Activated naive CD8-positive, alpha-beta T cell treated with anti-CD3 and anti-CD28 coated beads, Interleukin-2, amount 50 U/mL, for 24 hours (primary cell): ENCODE measurements around the gene SLC27A4.
"Not testable (repeated sequence)": the region's sequence is repeated elsewhere in the genome, so short reads cannot be mapped to it uniquely, and the experiment has no call there.

Source experiments
- ATAC-seq: fragments of 150-1000 bp; cut with Tn5 transposase; one replicate; pipeline ENCODE4 v1.10.0; 2021
- DNase-seq: peaks from one replicate; pipeline ENCODE4 v3.0.0; 2021
- H3K27ac Mint-ChIP-seq: one replicate; pipeline ENCODE4 v1.8.0; 2021; ENCODE audit warnings: mild to moderate bottlenecking, mixed read lengths
- H3K27me3 Mint-ChIP-seq: one replicate; pipeline ENCODE4 v1.8.0; 2021; ENCODE audit warnings: mixed read lengths
- H3K36me3 Mint-ChIP-seq: one replicate; pipeline ENCODE4 v1.8.0; 2021; ENCODE audit warnings: low read depth, mixed read lengths
- H3K4me1 Mint-ChIP-seq: one replicate; pipeline ENCODE4 v1.8.0; 2021; ENCODE audit warnings: mixed read lengths
- H3K4me3 Mint-ChIP-seq: one replicate; pipeline ENCODE4 v1.8.0; 2021; ENCODE audit warnings: mild to moderate bottlenecking, moderate library complexity, mixed read lengths
- H3K9me3 Mint-ChIP-seq: one replicate; pipeline ENCODE4 v1.8.0; 2021; ENCODE audit warnings: mixed read lengths

The SLC27A4 gene

DNA sequence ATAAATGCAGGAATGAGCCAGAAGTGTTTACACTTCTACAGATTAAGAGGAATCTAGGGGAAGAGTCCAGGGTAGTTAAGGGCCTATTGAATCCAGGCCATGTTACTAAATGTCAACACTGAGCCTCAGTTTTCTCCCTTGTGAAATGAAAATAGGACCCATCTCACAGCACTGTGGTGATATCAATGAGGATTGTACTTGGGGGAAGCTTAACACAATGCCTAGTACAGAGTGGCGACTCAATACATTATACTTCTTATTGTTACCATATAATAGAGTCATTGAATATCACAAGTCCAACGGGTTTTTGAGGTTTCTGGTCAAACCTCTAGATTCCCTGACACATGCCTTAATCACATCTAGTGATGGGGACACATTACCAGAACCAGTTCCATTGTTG, 22.7 kb upstream of the SLC27A4 start:
- Mint-ChIP-seq H3K4me1 (peaks cover 13% of the 10 kb centered on the region), H3K36me3 (peaks cover 15% of the 10 kb centered on the region), H3K27ac (no peak overlapping the region), H3K27me3 (peaks cover 4% of the 10 kb centered on the region), H3K9me3 (no peaks in the 10 kb centered on the region), H3K4me3 (no peak overlapping the region)
- ATAC-seq (no peak), DNase-seq (no peak)

GRCh38 chr9:128321343-128321742, 19.0 kb upstream of the SLC27A4 start:
- Mint-ChIP-seq H3K27ac (no peak overlapping the region), H3K4me3 (peak overlapping the region; percentile 99), H3K27me3 (peaks cover 4% of the 10 kb centered on the region), H3K9me3 (no peaks in the 10 kb centered on the region), H3K36me3 (peaks cover 22% of the 10 kb centered on the region), H3K4me1 (peaks cover 32% of the 10 kb centered on the region)
- ATAC-seq (no peak), DNase-seq (no peak)

DNA sequence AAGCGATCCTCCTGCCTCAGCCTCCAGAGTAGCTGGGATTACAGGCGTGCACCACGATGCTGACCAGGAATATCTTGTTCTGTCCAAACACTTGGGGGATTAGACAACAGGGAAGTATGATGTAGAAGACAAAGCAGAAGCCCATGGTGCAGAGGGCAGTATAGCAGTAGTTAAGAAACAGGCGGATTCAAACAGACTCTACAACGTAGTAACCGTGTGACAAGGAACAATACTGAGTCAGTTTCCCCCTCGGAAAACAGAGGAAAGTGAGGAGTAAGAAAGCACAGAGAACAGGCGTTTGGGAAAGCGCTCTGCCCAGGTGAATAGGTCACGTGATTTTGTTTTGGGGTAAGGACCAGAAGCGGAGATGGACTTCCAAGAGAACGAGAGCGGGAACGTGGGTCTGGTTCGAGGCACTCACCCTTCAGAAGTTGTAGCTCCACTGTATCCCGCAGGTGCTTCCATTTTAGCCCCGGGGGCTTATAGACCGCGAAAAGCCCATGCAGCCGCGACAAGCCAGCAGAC, 18.4 kb upstream of the SLC27A4 start:
- Mint-ChIP-seq H3K4me3 (peak overlapping the region; percentile 99), H3K27me3 (peaks cover 4% of the 10 kb centered on the region), H3K36me3 (peaks cover 19% of the 10 kb centered on the region), H3K4me1 (peaks cover 32% of the 10 kb centered on the region), H3K9me3 (no peaks in the 10 kb centered on the region), H3K27ac (peak overlapping the region; percentile 99)
- no peak for DNase-seq
- no peak for ATAC-seq

- H3K4me3 Mint-ChIP-seq: peak within 1 kb of the TSS; percentile 99
- peaks cover 4% of the 10 kb centered on the region for H3K27me3 Mint-ChIP-seq
- peak within 1 kb of the TSS; percentile 99 for H3K27ac Mint-ChIP-seq
- peak; percentile 94 for DNase-seq
- no peaks in the 10 kb centered on the region for H3K9me3 Mint-ChIP-seq
- peaks cover 12% of the 10 kb centered on the region for H3K36me3 Mint-ChIP-seq
- H3K4me1 Mint-ChIP-seq: peaks cover 32% of the 10 kb centered on the region
- peak; percentile 89 for ATAC-seq
Measured at GRCh38 chr9:128322404-128323211, 17.7 kb upstream of the SLC27A4 start, which contains the start of the genes COQ4 and TRUB2. Gene COQ4, plus strand, starts transcription at chr9:128322839. Its CDS starts 20 bp downstream, at chr9:128322859. Gene TRUB2, minus strand, starts transcription at chr9:128322447. Its CDS starts 39 bp downstream, at chr9:128322408.

GRCh38 chr9:128323212-128323730, 17.1 kb upstream of the SLC27A4 start:
- no peaks in the 10 kb centered on the region for H3K9me3 Mint-ChIP-seq
- peaks cover 32% of the 10 kb centered on the region for H3K4me1 Mint-ChIP-seq
- peak overlapping the region; percentile 99 for H3K4me3 Mint-ChIP-seq
- H3K27me3 Mint-ChIP-seq: peaks cover 4% of the 10 kb centered on the region
- peaks cover 13% of the 10 kb centered on the region for H3K36me3 Mint-ChIP-seq
- ATAC-seq: peak; percentile 33
- no peak for DNase-seq
- H3K27ac Mint-ChIP-seq: peak overlapping the region; percentile 99

- H3K27me3 Mint-ChIP-seq: peaks cover 4% of the 10 kb centered on the region
- no peaks in the 10 kb centered on the region for H3K9me3 Mint-ChIP-seq
- peaks cover 13% of the 10 kb centered on the region for H3K36me3 Mint-ChIP-seq
- peaks cover 32% of the 10 kb centered on the region for H3K4me1 Mint-ChIP-seq
- peak overlapping the region; percentile 99 for H3K4me3 Mint-ChIP-seq
- peak overlapping the region; percentile 99 for H3K27ac Mint-ChIP-seq
- ATAC-seq (no peak), DNase-seq (no peak)
Measured at GRCh38 chr9:128323791-128324190, 16.5 kb upstream of the SLC27A4 start.

DNA sequence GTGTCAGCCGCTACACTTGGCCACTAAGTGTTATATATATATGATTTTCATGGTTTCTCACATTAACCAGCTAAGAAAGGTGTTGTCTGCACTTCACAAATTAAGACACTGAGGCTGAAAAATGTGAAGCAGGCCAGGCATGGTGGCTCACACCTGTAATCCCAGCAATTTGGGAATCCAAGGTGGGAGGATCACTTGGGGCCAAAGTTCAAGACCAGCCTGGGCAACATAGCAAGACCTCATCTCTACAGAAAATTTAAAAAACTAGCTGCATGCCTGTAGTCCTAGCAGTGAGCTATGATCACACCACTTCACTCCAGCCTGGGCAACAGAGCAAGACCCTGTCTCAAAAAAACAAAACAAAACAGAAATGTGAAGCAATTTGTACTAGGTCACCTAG, 15.9 kb upstream of the SLC27A4 start:
- Mint-ChIP-seq H3K4me1 (peaks cover 32% of the 10 kb centered on the region), H3K4me3 (peak overlapping the region; percentile 99), H3K27ac (peak overlapping the region; percentile 35), H3K27me3 (peaks cover 4% of the 10 kb centered on the region), H3K9me3 (no peaks in the 10 kb centered on the region), H3K36me3 (peaks cover 13% of the 10 kb centered on the region)
- DNase-seq (no peak), ATAC-seq (no peak)

DNA sequence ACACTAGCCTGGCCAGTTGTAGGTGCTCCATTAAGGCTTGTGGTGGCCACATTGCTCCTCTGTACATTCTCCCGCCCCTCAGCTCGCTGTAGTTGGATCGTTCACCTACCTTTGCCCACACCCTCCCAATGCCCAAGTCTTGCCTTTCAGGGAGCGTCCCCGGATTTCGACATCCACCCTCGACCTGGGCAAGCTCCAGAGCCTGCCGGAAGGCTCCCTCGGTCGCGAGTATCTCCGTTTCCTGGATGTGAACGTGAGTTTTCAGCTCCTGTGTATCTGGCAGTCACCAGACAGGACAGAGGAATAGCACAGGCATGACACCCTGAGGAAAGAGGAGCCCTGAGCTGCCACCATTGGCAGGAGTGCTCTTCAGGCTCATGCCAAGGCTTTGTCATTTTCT, 14.7 kb upstream of the SLC27A4 start:
- ATAC-seq (no peak), DNase-seq (no peak)
- Mint-ChIP-seq H3K27ac (no peak overlapping the region), H3K4me3 (no peak overlapping the region), H3K4me1 (peaks cover 32% of the 10 kb centered on the region), H3K27me3 (peaks cover 4% of the 10 kb centered on the region), H3K9me3 (no peaks in the 10 kb centered on the region), H3K36me3 (peaks cover 13% of the 10 kb centered on the region)

DNA sequence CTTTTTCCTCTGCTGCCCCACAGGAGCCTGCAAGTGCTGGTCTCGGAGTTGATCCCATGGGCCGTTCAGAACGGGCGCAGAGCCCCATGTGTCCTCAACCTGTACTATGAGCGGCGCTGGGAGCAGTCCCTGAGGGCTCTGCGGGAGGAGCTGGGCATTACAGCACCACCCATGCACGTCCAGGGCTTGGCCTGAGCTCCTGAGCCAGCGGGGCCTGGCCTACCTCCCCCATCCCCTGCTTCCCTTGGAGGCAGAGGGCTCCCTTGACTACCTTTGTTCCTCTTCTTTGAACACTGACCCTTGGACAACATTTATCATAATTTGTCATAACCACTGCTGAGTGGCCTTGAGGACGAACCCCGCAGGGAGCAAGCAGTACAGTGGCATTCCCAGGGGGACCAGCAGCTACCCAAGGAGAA, 6.9 kb upstream of the SLC27A4 start:
- no peak overlapping the region for H3K27ac Mint-ChIP-seq
- DNase-seq: no peak
- no peak for ATAC-seq
- peaks cover 7% of the 10 kb centered on the region for H3K36me3 Mint-ChIP-seq
- H3K4me3 Mint-ChIP-seq: no peak overlapping the region
- no peaks in the 10 kb centered on the region for H3K27me3 Mint-ChIP-seq
- no peaks in the 10 kb centered on the region for H3K4me1 Mint-ChIP-seq
- H3K9me3 Mint-ChIP-seq: no peaks in the 10 kb centered on the region

DNA sequence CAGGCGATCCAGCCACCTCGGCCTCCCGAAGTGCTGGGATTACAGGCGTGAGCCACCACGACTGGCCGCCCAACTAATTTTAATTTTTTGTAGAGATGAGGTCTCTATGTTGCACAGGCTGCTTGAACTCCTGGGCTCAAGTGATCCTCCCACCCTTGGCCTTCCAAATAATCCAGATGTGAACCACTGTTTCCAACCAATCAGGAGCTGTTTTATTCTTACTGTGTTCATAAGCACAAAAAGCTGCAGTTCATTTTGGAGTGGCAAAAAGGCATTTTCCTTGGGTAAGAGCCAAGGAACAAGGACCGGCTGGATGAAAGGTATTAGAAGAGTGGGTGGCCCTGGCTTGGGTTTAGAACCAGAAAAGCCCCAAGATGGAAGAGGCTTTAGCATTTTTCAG, 5.2 kb upstream of the SLC27A4 start:
- H3K27me3 Mint-ChIP-seq: no peaks in the 10 kb centered on the region
- peaks cover 4% of the 10 kb centered on the region for H3K4me1 Mint-ChIP-seq
- H3K4me3 Mint-ChIP-seq: no peak overlapping the region
- H3K27ac Mint-ChIP-seq: no peak overlapping the region
- DNase-seq: no peak
- H3K36me3 Mint-ChIP-seq: peaks cover 7% of the 10 kb centered on the region
- no peaks in the 10 kb centered on the region for H3K9me3 Mint-ChIP-seq
- no peak for ATAC-seq

- no peaks in the 10 kb centered on the region for H3K9me3 Mint-ChIP-seq
Measured at GRCh38 chr9:128335914-128336313, 4.4 kb upstream of the SLC27A4 start.

DNA sequence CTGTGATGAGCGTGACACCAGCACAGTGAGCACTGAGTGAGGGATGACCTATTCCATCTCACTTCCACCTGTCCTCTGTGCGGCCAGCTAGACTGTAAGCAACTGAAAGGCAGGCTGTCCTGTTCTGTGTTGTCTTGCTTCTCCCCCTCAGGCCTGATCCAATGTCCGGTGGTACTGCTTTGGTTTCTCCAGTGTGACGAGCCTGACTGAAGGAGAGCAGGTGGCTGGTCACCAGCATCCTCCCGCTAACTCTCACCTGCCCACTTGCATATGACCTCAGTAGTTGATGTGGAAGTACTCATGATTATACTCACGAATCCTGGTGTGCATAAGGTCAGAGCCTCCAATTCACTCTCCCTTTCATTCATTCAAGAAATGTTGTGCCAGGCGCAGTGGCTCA, 2.4 kb upstream of the SLC27A4 start:
- Mint-ChIP-seq H3K4me3 (no peak overlapping the region), H3K27me3 (no peaks in the 10 kb centered on the region), H3K4me1 (peaks cover 12% of the 10 kb centered on the region), H3K9me3 (no peaks in the 10 kb centered on the region), H3K36me3 (peaks cover 6% of the 10 kb centered on the region), H3K27ac (no peak overlapping the region)
- DNase-seq (no peak), ATAC-seq (no peak)

More at GRCh38 chr9:128335914-128336313, 4.4 kb upstream of the SLC27A4 start:
- ATAC-seq: no peak
- no peak for DNase-seq
- Mint-ChIP-seq H3K27me3 (no peaks in the 10 kb centered on the region), H3K4me3 (no peak overlapping the region), H3K4me1 (peaks cover 4% of the 10 kb centered on the region), H3K27ac (no peak overlapping the region), H3K36me3 (peaks cover 7% of the 10 kb centered on the region)

- not testable (repeated sequence) for ATAC-seq, H3K36me3 Mint-ChIP-seq, H3K27me3 Mint-ChIP-seq, H3K9me3 Mint-ChIP-seq, DNase-seq
- Mint-ChIP-seq H3K27ac (peak overlapping the region; percentile 82), H3K4me3 (peak overlapping the region; percentile 92), H3K4me1 (peaks cover 12% of the 10 kb centered on the region)
Measured at GRCh38 chr9:128338852-128339614, 1.3 kb upstream of the SLC27A4 start.

DNA sequence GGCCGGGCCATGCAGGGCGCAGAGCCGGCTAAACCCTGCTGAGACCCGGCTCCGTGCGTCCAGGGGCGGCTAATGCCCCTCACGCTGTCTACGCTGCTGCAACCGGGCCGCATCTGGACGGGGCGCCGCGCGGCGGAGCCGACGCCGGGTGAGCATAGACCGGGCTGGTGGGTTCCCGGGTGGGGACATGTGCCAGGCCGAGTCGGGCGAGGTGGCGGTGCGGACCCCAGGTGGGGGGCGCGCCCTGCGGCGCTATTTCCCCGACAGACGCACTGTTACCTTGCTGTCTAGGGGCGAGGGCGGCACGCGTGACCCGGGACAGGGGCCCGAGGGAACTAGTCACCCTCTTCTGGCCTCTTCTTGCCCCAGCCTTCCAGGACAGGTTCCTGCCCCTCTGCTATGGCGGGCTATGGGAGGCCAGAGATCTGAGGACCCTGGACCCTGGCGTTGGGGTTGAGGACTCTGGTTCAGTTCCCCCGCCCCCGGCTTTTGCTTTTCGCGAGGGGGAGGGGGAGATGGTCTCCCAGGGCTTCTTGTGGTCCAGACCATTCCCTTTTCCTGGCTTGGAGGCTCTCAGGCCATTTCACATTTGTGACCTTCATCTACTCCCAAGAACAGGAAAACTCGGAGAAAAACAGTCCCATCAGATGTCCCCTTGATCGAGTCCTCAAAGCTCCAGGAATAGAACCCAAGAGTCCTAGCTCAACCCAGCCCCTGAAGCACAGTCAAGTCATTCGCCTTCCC, 536 bp downstream of the SLC27A4 start:
- peak overlapping the region; percentile 92 for H3K4me3 Mint-ChIP-seq
- H3K27me3 Mint-ChIP-seq: no peaks in the 10 kb centered on the region
- H3K9me3 Mint-ChIP-seq: no peaks in the 10 kb centered on the region
- H3K36me3 Mint-ChIP-seq: peaks cover 9% of the 10 kb centered on the region
- peak; percentile 45 for ATAC-seq
- DNase-seq: no peak
- H3K4me1 Mint-ChIP-seq: peaks cover 12% of the 10 kb centered on the region
- H3K27ac Mint-ChIP-seq: peak overlapping the region; percentile 86
